NCI-H526 (cell line): ENCODE data around the gene SUGCT.
"Not testable (repeated sequence)": the region's sequence is repeated elsewhere in the genome, so short reads cannot be mapped to it uniquely, and the experiment has no call there.

Experiments used
- DNase-seq, 2 experiments: peaks; one replicate each; lab custom pipeline; 2025; lab: John Stamatoyannopoulos, UW

The SUGCT gene

GRCh38 chr7:40202851-40203250 lies 68.0 kb downstream of the SUGCT start:
- DNase-seq: no peak

GRCh38 chr7:40204581-40204980 lies 69.8 kb downstream of the SUGCT start:
- DNase-seq: no peak

GRCh38 chr7:40205992-40206391 lies 71.2 kb downstream of the SUGCT start:
- no peak for DNase-seq

- no peak for DNase-seq
Observed at GRCh38 chr7:40211276-40212003, 76.6 kb downstream of the SUGCT start.

- no peak for DNase-seq
Observed at GRCh38 chr7:40213291-40213690, 78.5 kb downstream of the SUGCT start.

GRCh38 chr7:40213856-40214255 lies 79.1 kb downstream of the SUGCT start:
- DNase-seq: no peak

- not testable (repeated sequence) for DNase-seq
Observed at GRCh38 chr7:40218612-40219011, 83.8 kb downstream of the SUGCT start.

GRCh38 chr7:40219917-40220316 lies 85.1 kb downstream of the SUGCT start:
- DNase-seq: no peak

- DNase-seq: no peak
Observed at GRCh38 chr7:40220421-40220911, 85.7 kb downstream of the SUGCT start.

GRCh38 chr7:40221836-40222235 lies 87.0 kb downstream of the SUGCT start:
- no peak for DNase-seq

- no peak for DNase-seq
Observed at GRCh38 chr7:40223451-40224127, 88.8 kb downstream of the SUGCT start.

GRCh38 chr7:40230101-40230500 lies 95.3 kb downstream of the SUGCT start:
- DNase-seq: no peak

- no peak for DNase-seq
Observed at GRCh38 chr7:40231796-40232195, 97.0 kb downstream of the SUGCT start.

GRCh38 chr7:40232242-40232893 lies 97.6 kb downstream of the SUGCT start:
- DNase-seq: peak; percentile 6 to 57

GRCh38 chr7:40234046-40234445 lies 99.2 kb downstream of the SUGCT start:
- DNase-seq: no peak

GRCh38 chr7:40234666-40235065 lies 99.9 kb downstream of the SUGCT start:
- DNase-seq: no peak

- DNase-seq: no peak
Observed at GRCh38 chr7:40237731-40238130, 102.9 kb downstream of the SUGCT start.

- DNase-seq: no peak
Observed at GRCh38 chr7:40239755-40240303, 105.0 kb downstream of the SUGCT start.

- DNase-seq: no peak
Observed at GRCh38 chr7:40243076-40243475, 108.3 kb downstream of the SUGCT start.

- DNase-seq: no peak
Observed at GRCh38 chr7:40244226-40244625, 109.4 kb downstream of the SUGCT start.

- DNase-seq: no peak
Observed at GRCh38 chr7:40248681-40249080, 113.9 kb downstream of the SUGCT start.

- not testable (repeated sequence) for DNase-seq
Observed at GRCh38 chr7:40253444-40253843, 118.6 kb downstream of the SUGCT start.
